ENCODE measurements around the gene TP53TG5. TPM values are rescaled to one million over a fixed set of nuclear protein-coding genes. Genes with fewer than 3 reads are reported as not detected.

TP53TG5 gene
- total RNA-seq, 1 experiment from 2014 or later: not detected

- DNase-seq (ENCODE audit: low spot score): no peak
These were observed 52.8 kb downstream of the TP53TG5 start for GRCh38 chr20:45325371-45325770.

- no peak for DNase-seq (ENCODE audit: low spot score)
These were observed 54.4 kb downstream of the TP53TG5 start for GRCh38 chr20:45323731-45324130.

- DNase-seq (ENCODE audit: low spot score): peak; percentile 45
These were observed 55.2 kb downstream of the TP53TG5 start for GRCh38 chr20:45322952-45323383.

Other genes with a start within 250 kb of the TP53TG5 start
- not detected in 2 replicates for gene PI3, start 203.4 kb downstream of the TP53TG5 start, total RNA-seq (2014; rRNA removed; shearing (Covaris generic))
- not detected in 2 replicates for gene SEMG1, start 171.3 kb downstream of the TP53TG5 start, total RNA-seq (2014; rRNA removed; shearing (Covaris generic))
- gene SEMG2, start 157.0 kb downstream of the TP53TG5 start, total RNA-seq (2014; rRNA removed; shearing (Covaris generic)): not detected in 2 replicates
- 0.33 TPM in 1 of 2 replicates, not detected in the other for gene SLPI, start 123.8 kb downstream of the TP53TG5 start, total RNA-seq (2014; rRNA removed; shearing (Covaris generic))
- not detected in 2 replicates for gene RBPJL, start 71.5 kb downstream of the TP53TG5 start, total RNA-seq (2014; rRNA removed; shearing (Covaris generic))
- not detected in 2 replicates for gene MATN4, start 70.0 kb downstream of the TP53TG5 start, total RNA-seq (2014; rRNA removed; shearing (Covaris generic))
- 42.4 and 43.9 TPM in 2 replicates for gene SDC4, start 29.9 kb downstream of the TP53TG5 start, total RNA-seq (2014; rRNA removed; shearing (Covaris generic))
- gene SYS1, start 15.2 kb downstream of the TP53TG5 start, total RNA-seq (2014; rRNA removed; shearing (Covaris generic)): 14.5 and 18.6 TPM in 2 replicates
- 1.7 and 7.0 TPM in 2 replicates for gene DBNDD2, start 30.0 kb upstream of the TP53TG5 start, total RNA-seq (2014; rRNA removed; shearing (Covaris generic))
- gene PIGT, start 37.8 kb upstream of the TP53TG5 start, total RNA-seq (2014; rRNA removed; shearing (Covaris generic)): 78.8 and 86.0 TPM in 2 replicates
- gene WFDC2, start 91.4 kb upstream of the TP53TG5 start, total RNA-seq (2014; rRNA removed; shearing (Covaris generic)): not detected in 2 replicates
- not detected in 2 replicates for gene SPINT3, start 137.3 kb upstream of the TP53TG5 start, total RNA-seq (2014; rRNA removed; shearing (Covaris generic))
- gene WFDC6, start 161.2 kb upstream of the TP53TG5 start, total RNA-seq (2014; rRNA removed; shearing (Covaris generic)): not detected in 2 replicates
- not detected in 2 replicates for gene EPPIN, start 169.1 kb upstream of the TP53TG5 start, total RNA-seq (2014; rRNA removed; shearing (Covaris generic))
- gene WFDC8, start 201.0 kb upstream of the TP53TG5 start, total RNA-seq (2014; rRNA removed; shearing (Covaris generic)): not detected in 2 replicates